ENCODE data around the gene NT5C3A. TPM values are rescaled to one million over a fixed set of nuclear protein-coding genes. Genes with fewer than 3 reads are reported as not detected.

NT5C3A gene
- total RNA-seq, 2 experiments from 2014 or later: 55.2 to 64.5 TPM

GRCh38 chr7:33091641-33092191 lies 29.1 kb upstream of the NT5C3A start:
- Mint-ChIP-seq H3K4me1 (no peaks in the 10 kb centered on the region), H3K4me3 (no peak overlapping the region), H3K9me3 (no peaks in the 10 kb centered on the region), H3K36me3 (ENCODE audit: low read depth) (peaks cover 24% of the 10 kb centered on the region), H3K27ac (no peak overlapping the region), H3K27me3 (no peaks in the 10 kb centered on the region)
- no peak for DNase-seq
- CTCF ChIA-PET: no interaction called here
- POLR2A ChIA-PET: no interaction called here

DNA sequence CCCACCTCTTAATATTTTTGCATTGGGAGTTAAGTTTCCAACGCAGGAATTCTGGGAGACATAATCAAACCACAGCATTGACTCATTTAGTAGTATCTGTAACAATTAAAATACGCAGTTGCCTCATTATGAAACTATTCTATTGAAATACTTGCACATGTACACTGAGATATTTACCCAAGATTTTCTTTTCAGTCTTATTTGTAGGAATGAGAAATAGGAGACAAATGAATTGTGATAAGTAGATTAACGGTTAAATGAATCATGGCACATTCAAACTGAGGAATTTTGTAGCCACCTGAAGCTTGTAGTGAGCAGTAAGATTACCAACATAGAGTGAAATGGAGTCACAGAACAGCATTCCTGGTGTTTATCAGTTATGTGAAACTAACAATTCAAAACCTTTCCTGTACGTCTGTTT lies 28.5 kb upstream of the NT5C3A start:
- H3K9me3 Mint-ChIP-seq: no peaks in the 10 kb centered on the region
- ChIA-PET CTCF (no interaction called here), POLR2A (no interaction called here)
- no peak overlapping the region for H3K27ac Mint-ChIP-seq
- no peak for DNase-seq
- peaks cover 19% of the 10 kb centered on the region for H3K36me3 Mint-ChIP-seq (ENCODE audit: low read depth)
- H3K4me1 Mint-ChIP-seq: no peaks in the 10 kb centered on the region
- H3K27me3 Mint-ChIP-seq: no peaks in the 10 kb centered on the region
- H3K4me3 Mint-ChIP-seq: no peak overlapping the region

DNA sequence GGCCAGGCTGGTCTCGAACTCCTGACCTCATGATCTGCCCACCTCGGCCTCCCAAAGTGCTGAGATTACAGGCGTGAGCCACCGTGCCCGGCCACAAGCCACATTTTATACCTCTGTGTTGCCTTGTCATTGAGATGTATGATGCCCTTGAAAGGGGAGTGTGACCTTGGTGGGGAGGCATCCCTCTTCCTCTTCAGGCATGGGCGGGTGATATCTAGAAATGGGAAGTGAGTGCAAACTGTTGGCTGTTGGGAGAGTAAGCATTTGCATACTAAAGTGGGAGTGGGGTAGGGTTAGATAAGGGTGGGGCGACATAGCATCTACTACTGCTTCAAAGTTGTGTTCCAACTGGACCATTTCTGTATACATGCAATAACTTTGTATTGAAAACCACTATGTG lies 26.6 kb upstream of the NT5C3A start:
- ChIA-PET CTCF (no interaction called here), POLR2A (no interaction called here)
- H3K4me3 Mint-ChIP-seq: no peak overlapping the region
- H3K27ac Mint-ChIP-seq: no peak overlapping the region
- H3K27me3 Mint-ChIP-seq: no peaks in the 10 kb centered on the region
- no peak for DNase-seq
- no peaks in the 10 kb centered on the region for H3K4me1 Mint-ChIP-seq
- peaks cover 7% of the 10 kb centered on the region for H3K36me3 Mint-ChIP-seq (ENCODE audit: low read depth)
- H3K9me3 Mint-ChIP-seq: no peaks in the 10 kb centered on the region

DNA sequence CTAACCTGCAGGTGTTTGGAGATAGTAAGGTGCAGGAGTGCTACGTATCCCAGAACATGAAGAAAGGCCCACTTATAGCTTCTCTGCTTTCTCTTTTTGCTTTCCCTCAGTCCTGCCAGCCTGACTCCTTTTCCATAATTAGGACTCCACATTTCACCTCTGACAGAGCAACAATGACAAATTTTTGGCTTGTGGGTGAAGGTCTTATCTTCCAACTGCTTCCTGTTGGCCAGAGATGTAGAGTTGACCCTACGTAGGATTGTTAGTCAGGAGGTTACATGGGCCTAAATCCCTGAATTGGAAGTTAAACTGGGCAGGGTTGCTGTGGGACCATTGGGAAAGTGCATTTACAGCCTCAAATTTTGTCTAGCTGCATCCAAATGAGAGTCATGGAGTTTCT lies 25.3 kb upstream of the NT5C3A start:
- Mint-ChIP-seq H3K27me3 (peaks cover 2% of the 10 kb centered on the region), H3K36me3 (ENCODE audit: low read depth) (peaks cover 3% of the 10 kb centered on the region), H3K4me3 (no peak overlapping the region), H3K9me3 (no peaks in the 10 kb centered on the region), H3K4me1 (no peaks in the 10 kb centered on the region), H3K27ac (no peak overlapping the region)
- no peak for DNase-seq
- CTCF ChIA-PET: no interaction called here
- POLR2A ChIA-PET: no interaction called here

DNA sequence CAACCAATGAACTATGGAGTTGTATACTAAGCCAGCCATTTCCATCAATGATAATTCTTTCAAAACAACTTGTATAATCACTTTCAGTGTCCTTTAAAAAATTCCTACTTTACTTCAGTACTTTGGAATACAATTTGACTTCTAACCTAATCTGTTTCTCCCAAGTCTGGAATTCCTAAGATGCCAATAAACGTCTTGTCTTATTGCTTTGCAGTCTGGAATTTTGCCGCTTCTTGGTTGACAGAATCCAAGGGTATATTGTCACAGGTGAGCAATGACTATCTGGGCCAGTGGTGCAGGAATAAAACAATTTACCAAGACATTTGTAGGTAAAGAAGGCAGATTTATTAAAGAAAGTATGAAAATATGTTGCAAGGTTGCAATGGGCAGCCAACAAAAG lies 24.8 kb upstream of the NT5C3A start:
- peaks cover 3% of the 10 kb centered on the region for H3K27me3 Mint-ChIP-seq
- no peaks in the 10 kb centered on the region for H3K9me3 Mint-ChIP-seq

GRCh38 chr7:33079763-33080690 lies 17.5 kb upstream of the NT5C3A start:
- no peaks in the 10 kb centered on the region for H3K36me3 Mint-ChIP-seq (ENCODE audit: low read depth)
- no peak overlapping the region for H3K4me3 Mint-ChIP-seq
- POLR2A ChIA-PET: no interaction called here
- no peaks in the 10 kb centered on the region for H3K9me3 Mint-ChIP-seq
- DNase-seq: no peak
- peaks cover 19% of the 10 kb centered on the region for H3K27me3 Mint-ChIP-seq
- CTCF ChIA-PET: interaction anchor here (1.0 kb wide), 1 partner anchor 27 kb away, joined by 3 read pairs; no protein-coding TSS in a partner anchor
- peaks cover 13% of the 10 kb centered on the region for H3K4me1 Mint-ChIP-seq
- no peak overlapping the region for H3K27ac Mint-ChIP-seq

More for the DNA sequence above, 24.8 kb upstream of the NT5C3A start:
- CTCF ChIA-PET: no interaction called here
- no peaks in the 10 kb centered on the region for H3K36me3 Mint-ChIP-seq (ENCODE audit: low read depth)
- H3K4me1 Mint-ChIP-seq: no peaks in the 10 kb centered on the region
- no peak overlapping the region for H3K27ac Mint-ChIP-seq
- no peak for DNase-seq
- POLR2A ChIA-PET: no interaction called here
- no peak overlapping the region for H3K4me3 Mint-ChIP-seq

DNA sequence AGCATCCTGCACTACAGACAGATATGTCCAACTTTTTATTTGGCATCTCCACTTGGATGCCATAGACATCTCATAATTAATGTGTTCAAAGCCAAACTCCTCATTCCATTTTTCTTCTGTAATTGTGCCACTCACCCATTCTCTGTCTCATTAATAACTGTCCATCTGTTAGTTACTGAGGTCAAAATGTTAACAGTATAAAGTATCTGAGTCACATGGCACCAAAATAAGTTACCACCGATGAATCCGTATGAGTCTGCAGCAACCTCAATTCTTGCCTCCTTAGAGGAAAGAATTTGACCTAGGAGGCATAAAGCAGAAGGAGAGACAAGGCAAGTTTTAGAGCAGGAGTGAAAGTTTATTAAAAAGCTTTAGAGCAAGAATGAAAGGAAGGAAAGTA lies 16.5 kb upstream of the NT5C3A start:
- CTCF ChIA-PET: interaction anchor here (1.1 kb wide), 1 partner anchor 28 kb away, joined by 3 read pairs; no protein-coding TSS in a partner anchor
- no peaks in the 10 kb centered on the region for H3K36me3 Mint-ChIP-seq (ENCODE audit: low read depth)

GRCh38 chr7:33076737-33077136 lies 14.2 kb upstream of the NT5C3A start:
- POLR2A ChIA-PET: no interaction called here
- Mint-ChIP-seq H3K36me3 (ENCODE audit: low read depth) (no peaks in the 10 kb centered on the region), H3K27ac (no peak overlapping the region), H3K4me1 (peaks cover 13% of the 10 kb centered on the region), H3K9me3 (no peaks in the 10 kb centered on the region), H3K4me3 (no peak overlapping the region), H3K27me3 (peaks cover 24% of the 10 kb centered on the region)
- CTCF ChIA-PET: interaction anchor here (1.0 kb wide), 1 partner anchor 136 kb away, joined by 3 read pairs; no protein-coding TSS in a partner anchor
- DNase-seq: no peak

More for the DNA sequence above, 16.5 kb upstream of the NT5C3A start:
- H3K4me3 Mint-ChIP-seq: no peak overlapping the region
- no peak overlapping the region for H3K27ac Mint-ChIP-seq
- H3K27me3 Mint-ChIP-seq: peaks cover 23% of the 10 kb centered on the region
- POLR2A ChIA-PET: no interaction called here
- DNase-seq: no peak
- H3K9me3 Mint-ChIP-seq: no peaks in the 10 kb centered on the region
- peaks cover 13% of the 10 kb centered on the region for H3K4me1 Mint-ChIP-seq

- Mint-ChIP-seq H3K36me3 (ENCODE audit: low read depth) (no peaks in the 10 kb centered on the region), H3K27me3 (peaks cover 24% of the 10 kb centered on the region), H3K27ac (no peak overlapping the region), H3K4me1 (peaks cover 13% of the 10 kb centered on the region), H3K4me3 (no peak overlapping the region), H3K9me3 (no peaks in the 10 kb centered on the region)
- CTCF ChIA-PET: interaction anchor here (0.9 to 1.0 kb wide), 2 partner anchors 135 to 275 kb away, joined by 3 read pairs; no protein-coding TSS in a partner anchor
- DNase-seq: no peak
- POLR2A ChIA-PET: no interaction called here
Measured at GRCh38 chr7:33075818-33076518, 13.4 kb upstream of the NT5C3A start.

GRCh38 chr7:33073243-33073642 lies 10.7 kb upstream of the NT5C3A start:
- no peaks in the 10 kb centered on the region for H3K36me3 Mint-ChIP-seq (ENCODE audit: low read depth)
- H3K4me3 Mint-ChIP-seq: no peak overlapping the region
- ChIA-PET CTCF (interaction anchor here (0.6 to 1.5 kb wide), 6 partner anchors 9 to 37 kb away, joined by 3 to 6 read pairs (median 4); partner anchors contain the start of gene NT5C3A), POLR2A (interaction anchor here (0.6 kb wide), 1 partner anchor 110 kb away, joined by 3 read pairs; no protein-coding TSS in a partner anchor)
- no peak overlapping the region for H3K27ac Mint-ChIP-seq
- H3K9me3 Mint-ChIP-seq: peaks cover 6% of the 10 kb centered on the region
- H3K27me3 Mint-ChIP-seq: peaks cover 20% of the 10 kb centered on the region
- no peak for DNase-seq
- peaks cover 13% of the 10 kb centered on the region for H3K4me1 Mint-ChIP-seq

DNA sequence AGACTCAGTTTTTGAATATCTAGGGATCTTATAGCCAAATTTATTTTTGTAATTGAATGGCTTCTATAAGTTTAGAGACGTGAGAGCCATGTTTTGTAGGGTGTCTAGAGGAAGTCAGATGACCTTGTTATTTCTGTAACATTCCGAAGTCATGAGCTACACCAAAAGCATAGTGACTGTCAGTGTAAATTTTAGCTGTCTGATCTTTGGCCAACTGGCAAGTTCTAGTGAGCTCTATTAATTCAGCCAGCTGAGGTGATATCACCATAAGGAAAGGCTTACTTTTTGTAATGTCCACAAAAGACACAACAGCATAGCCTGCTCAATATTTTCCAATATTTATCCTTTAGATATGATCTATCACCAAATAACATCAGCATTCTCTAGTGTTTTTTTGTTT lies 9.9 kb upstream of the NT5C3A start:
- peaks cover 20% of the 10 kb centered on the region for H3K27me3 Mint-ChIP-seq
- H3K36me3 Mint-ChIP-seq (ENCODE audit: low read depth): no peaks in the 10 kb centered on the region
- ChIA-PET CTCF (interaction anchor here (0.9 to 1.5 kb wide), 5 partner anchors 9 to 37 kb away, joined by 3 to 6 read pairs (median 4); partner anchors contain the start of gene NT5C3A), POLR2A (interaction anchor here (0.6 kb wide), 1 partner anchor 111 kb away, joined by 3 read pairs; no protein-coding TSS in a partner anchor)
- no peak for DNase-seq
- H3K4me3 Mint-ChIP-seq: no peak overlapping the region
- peaks cover 11% of the 10 kb centered on the region for H3K4me1 Mint-ChIP-seq
- H3K9me3 Mint-ChIP-seq: peaks cover 6% of the 10 kb centered on the region
- no peak overlapping the region for H3K27ac Mint-ChIP-seq

DNA sequence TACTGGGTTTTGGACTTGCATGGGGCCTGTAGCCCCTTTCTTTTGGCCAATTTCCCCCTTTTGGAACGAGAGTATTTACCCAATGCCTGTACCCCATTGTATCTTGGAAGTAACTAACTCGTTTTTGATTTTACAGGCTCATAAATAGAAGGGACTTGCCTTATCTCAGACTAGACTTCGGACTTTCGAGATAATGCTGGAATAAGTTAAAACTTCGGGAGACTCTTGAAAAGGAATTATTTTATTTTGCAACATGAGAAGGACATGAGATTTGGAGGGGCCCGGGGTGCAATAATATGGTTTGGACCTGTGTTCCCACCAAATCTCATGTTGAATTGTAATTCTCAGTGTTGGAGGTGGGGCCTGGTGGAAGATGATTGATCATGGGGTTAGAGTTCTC lies 8.3 kb upstream of the NT5C3A start:
- H3K36me3 Mint-ChIP-seq (ENCODE audit: low read depth): peaks cover under 1% of the 10 kb centered on the region
- no peak for DNase-seq
- H3K4me3 Mint-ChIP-seq: no peak overlapping the region
- peaks cover 17% of the 10 kb centered on the region for H3K9me3 Mint-ChIP-seq
- H3K27me3 Mint-ChIP-seq: peaks cover 32% of the 10 kb centered on the region
- CTCF ChIA-PET: no interaction called here
- no peak overlapping the region for H3K27ac Mint-ChIP-seq
- POLR2A ChIA-PET: no interaction called here
- no peaks in the 10 kb centered on the region for H3K4me1 Mint-ChIP-seq

DNA sequence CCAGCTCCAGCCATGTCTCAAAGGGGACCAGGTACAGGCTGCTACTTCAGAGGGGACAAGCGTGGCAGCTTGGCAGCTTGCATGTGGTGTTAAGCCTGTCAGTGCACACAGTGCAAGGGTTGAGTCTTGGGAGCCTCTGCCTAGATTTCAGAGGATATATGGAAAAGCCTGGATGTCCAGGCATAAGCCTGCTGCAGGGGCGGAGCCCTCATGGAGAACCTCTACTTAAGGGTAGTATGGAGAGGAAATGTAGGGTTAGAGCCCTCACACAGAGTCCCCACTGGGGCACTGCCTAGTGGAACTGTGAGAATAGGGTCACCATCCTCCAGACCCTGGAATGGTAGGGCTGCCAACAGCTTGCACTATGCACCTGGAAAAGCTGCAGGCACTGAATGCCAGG lies 7.7 kb upstream of the NT5C3A start:
- Mint-ChIP-seq H3K9me3 (peaks cover 18% of the 10 kb centered on the region), H3K27me3 (peaks cover 32% of the 10 kb centered on the region), H3K4me1 (no peaks in the 10 kb centered on the region), H3K36me3 (ENCODE audit: low read depth) (peaks cover 2% of the 10 kb centered on the region), H3K27ac (no peak overlapping the region), H3K4me3 (no peak overlapping the region)
- ChIA-PET POLR2A (no interaction called here), CTCF (no interaction called here)
- no peak for DNase-seq
